Keratinocyte (primary cell): ENCODE data around the gene SRPK2. TPM values are rescaled to one million over a fixed set of nuclear protein-coding genes. Genes with fewer than 3 reads are reported as not detected.

ENCODE experiments used
- DNase-seq: peaks from one replicate; pipeline ENCODE4 v3.0.0-alpha.2; 2011; ENCODE audit warnings: low read depth, missing footprints, low spot score
- FAIRE-seq: peaks from 2 replicates; lab custom pipeline; 2011; peaks lifted over from hg19 to GRCh38; lab: Jason Lieb, UNC
- H2AFZ ChIP-seq: 2 replicates; pipeline ENCODE4 v1.6.0; 2012; ENCODE audit warnings: low read length, control low read depth, inconsistent platforms; ENCODE audit not compliant: control insufficient read depth
- H3K27ac ChIP-seq: 2 replicates; pipeline ENCODE4 v1.5.1; 2011; ENCODE audit warnings: low read length; ENCODE audit not compliant: control insufficient read depth, insufficient read depth
- H3K27me3 ChIP-seq: 3 replicates; pipeline ENCODE4 v1.6.0; 2011; ENCODE audit warnings: low read length; ENCODE audit not compliant: control insufficient read depth, insufficient read depth; ENCODE audit errors: extremely low read depth
- H3K36me3 ChIP-seq, 2 experiments: 2 replicates in 1 of 2; 3 replicates in 1 of 2; pipeline ENCODE4 v1.5.1; 2011; ENCODE audit warnings: low read length in 2 of 2, mild to moderate bottlenecking in 1 of 2; ENCODE audit not compliant: control insufficient read depth in 2 of 2, insufficient read depth in 2 of 2; ENCODE audit errors: extremely low read depth in 1 of 2
- H3K4me1 ChIP-seq: 3 replicates; pipeline ENCODE4 v1.5.1; 2011; ENCODE audit warnings: low read length; ENCODE audit not compliant: control insufficient read depth, insufficient read depth; ENCODE audit errors: extremely low read depth
- H3K4me2 ChIP-seq: 3 replicates; pipeline ENCODE4 v1.6.0; 2011; ENCODE audit warnings: low read depth, low read length; ENCODE audit not compliant: control insufficient read depth, insufficient read depth; ENCODE audit errors: extremely low read depth
- H3K4me3 ChIP-seq, 3 experiments: fragments of 200-600 bp in 1 of 3; sonication (generic) in 1 of 3; 2 replicates in 2 of 3; 3 replicates in 1 of 3; pipeline ENCODE4 v1.5.1; 2011 to 2016; ENCODE audit warnings: low read length in 3 of 3, mild to moderate bottlenecking in 3 of 3, control low read depth in 2 of 3, inconsistent platforms in 1 of 3, low read depth in 1 of 3, mixed read lengths in 1 of 3, mixed run types in 1 of 3, moderate library complexity in 1 of 3; ENCODE audit not compliant: control insufficient read depth in 2 of 3, insufficient read depth in 2 of 3; ENCODE audit errors: extremely low read depth in 1 of 3
- H3K79me2 ChIP-seq: 2 replicates; pipeline ENCODE4 v1.6.0; 2012; ENCODE audit warnings: low read length; ENCODE audit not compliant: control insufficient read depth, insufficient read depth
- H3K9ac ChIP-seq: 3 replicates; pipeline ENCODE4 v1.6.0; 2011; ENCODE audit warnings: low read length; ENCODE audit not compliant: control insufficient read depth, insufficient read depth; ENCODE audit errors: extremely low read depth
- H3K9me1 ChIP-seq: 3 replicates; pipeline ENCODE4 v1.6.0; 2011; ENCODE audit warnings: low read length; ENCODE audit not compliant: control insufficient read depth, insufficient read depth; ENCODE audit errors: extremely low read depth
- H3K9me3 ChIP-seq: 2 replicates; pipeline ENCODE4 v1.5.1; 2012; ENCODE audit warnings: low read depth, low read length; ENCODE audit not compliant: control insufficient read depth
- H4K20me1 ChIP-seq: 3 replicates; pipeline ENCODE4 v1.6.0; 2011; ENCODE audit warnings: low read length; ENCODE audit not compliant: control insufficient read depth, insufficient read depth; ENCODE audit errors: extremely low read depth
- CTCF ChIP-seq, 3 experiments: IDR thresholded peaks in 1 of 3; conservative IDR thresholded peaks in 1 of 3; optimal IDR thresholded peaks in 1 of 3; 2 replicates in 2 of 3; 3 replicates in 1 of 3; pipeline versions ENCODE3 to v1.5.1; 2011; ENCODE audit warnings: low read length in 3 of 3, mild to moderate bottlenecking in 3 of 3, moderate library complexity in 2 of 3, control low read depth in 1 of 3, inconsistent platforms in 1 of 3; ENCODE audit not compliant: insufficient read depth in 2 of 3; ENCODE audit errors: extremely low read depth in 1 of 3
- EZH2 ChIP-seq: IDR thresholded peaks from one replicate; pipeline ENCODE4 v1.6.1; 2012; ENCODE audit warnings: inconsistent platforms, mild to moderate bottlenecking, low read length, moderate library complexity
- dilution Hi-C: fragments of 300-500 bp; cut with MboI; formaldehyde crosslinking; loops from one replicate; pipeline ENCODE4 v1.7.0; 2020; ENCODE audit warnings: low sequenced_read_pairs; ENCODE audit not compliant: extremely low pct_ligation_motif_present
- polyA plus RNA-seq, 5 experiments: library from polyadenylated mRNA; depleted of rRNA in 3 of 5; stranded (reverse) in 3 of 5; stranded (forward) in 1 of 5; unstranded in 1 of 5; fragments of >200 nt; gene quantifications; 1 replicate in 1 of 5; 2 replicates in 3 of 5; 3 replicates in 1 of 5; pipeline versions ENCODE4 v1.2.1 to v1.2.3, GENCODE V29; 2011 to 2012; ENCODE audit warnings: missing spikeins in 2 of 5, low read depth in 1 of 5, low replicate concordance in 1 of 5

Gene SRPK2
- polyA plus RNA-seq, 1 donor (not counting 4 experiments of a cell fraction or from before 2014, with no cell fraction given) = 40.2 TPM

- H3K36me3 ChIP-seq = no peaks in the 10 kb centered on the region
- peaks cover 47% of the 10 kb centered on the region for H3K79me2 ChIP-seq
- no peak overlapping the region for H3K4me3 ChIP-seq
- no peak overlapping the region for H3K4me2 ChIP-seq
- no peak overlapping the region for H3K27ac ChIP-seq
- H3K9me1 ChIP-seq = no peaks in the 10 kb centered on the region
- H2AFZ ChIP-seq = no peak overlapping the region
- dilution Hi-C loops = no loop called here
- no peaks in the 10 kb centered on the region for H3K9me3 ChIP-seq
- TF ChIP-seq EZH2 (no peak), CTCF (optimal IDR thresholded peaks at IDR 0.05 in 1 of 3, IDR thresholded peaks at IDR 0.05 in 1 of 3, conservative IDR thresholded peaks at IDR 0.05 in 1 of 3; ENCODE audit: extremely low read depth in 1 of 3, insufficient read depth in 2 of 3, low read length in 3 of 3) (no peak)
- no peak overlapping the region for H3K9ac ChIP-seq
- H3K27me3 ChIP-seq = no peaks in the 10 kb centered on the region
- FAIRE-seq = no peak
- H3K4me1 ChIP-seq = no peaks in the 10 kb centered on the region
- H4K20me1 ChIP-seq = no peaks in the 10 kb centered on the region
- DNase-seq = no peak
Observed at GRCh38 chr7:105298439-105298894, 90.3 kb downstream of the SRPK2 start.

GRCh38 chr7:105297985-105298384, 90.7 kb downstream of the SRPK2 start:
- DNase-seq = no peak
- Histone ChIP-seq H3K27ac (no peak overlapping the region), H4K20me1 (no peaks in the 10 kb centered on the region), H3K4me1 (no peaks in the 10 kb centered on the region), H3K9me3 (no peaks in the 10 kb centered on the region), H3K4me3 (no peak overlapping the region), H3K79me2 (peaks cover 47% of the 10 kb centered on the region), H3K4me2 (no peak overlapping the region), H3K9me1 (no peaks in the 10 kb centered on the region), H3K36me3 (no peaks in the 10 kb centered on the region), H3K9ac (no peak overlapping the region), H2AFZ (no peak overlapping the region), H3K27me3 (no peaks in the 10 kb centered on the region)
- dilution Hi-C loops = no loop called here
- no peak for FAIRE-seq
- TF ChIP-seq CTCF (optimal IDR thresholded peaks at IDR 0.05 in 1 of 3, IDR thresholded peaks at IDR 0.05 in 1 of 3, conservative IDR thresholded peaks at IDR 0.05 in 1 of 3; ENCODE audit: extremely low read depth in 1 of 3, insufficient read depth in 2 of 3, low read length in 3 of 3) (no peak), EZH2 (no peak)
